NAMALWA (cell line): ENCODE measurements around the gene TIMM22.
"Not testable (repeated sequence)": the region's sequence is repeated elsewhere in the genome, so short reads cannot be mapped to it uniquely, and the experiment has no call there.

Experiments used
- DNase-seq: peaks from one replicate; pipeline ENCODE4 v3.0.0-alpha.2; 2015; ENCODE audit warnings: low spot score

Gene TIMM22

GRCh38 chr17:996554-997344 lies at the start of gene TIMM22:
Gene TIMM22, plus strand, starts transcription at chr17:997129. Its CDS starts 14 bp downstream, at chr17:997143.
- peak; percentile 93 for DNase-seq

DNA sequence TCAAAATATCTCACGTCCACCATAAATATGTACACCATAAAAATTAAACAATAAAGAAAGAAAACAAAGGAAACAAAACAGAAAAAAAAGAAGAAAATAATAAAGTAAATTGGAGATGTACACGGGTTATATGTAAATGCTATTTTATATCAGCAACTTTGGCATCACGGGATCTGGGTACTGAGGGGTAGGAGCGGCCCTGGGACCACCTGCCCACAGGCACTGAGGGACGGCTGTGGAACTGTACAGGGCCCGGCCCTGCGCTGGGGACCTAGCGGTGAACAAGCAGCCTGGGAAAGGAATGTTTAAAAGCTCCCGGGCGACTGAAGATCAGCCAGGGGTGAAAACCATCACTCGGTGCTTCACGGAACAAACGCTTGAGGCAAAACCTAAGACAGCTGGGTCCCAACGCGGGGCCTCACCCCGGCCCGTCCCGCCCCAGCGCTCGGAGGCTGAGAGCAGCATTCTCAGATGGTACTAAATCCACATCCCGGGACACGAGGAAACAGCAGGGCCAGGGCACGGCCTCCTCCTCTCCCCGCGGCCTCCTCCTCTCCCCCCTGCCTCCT lies 48.6 kb upstream of the TIMM22 start:
- DNase-seq, result no peak

DNA sequence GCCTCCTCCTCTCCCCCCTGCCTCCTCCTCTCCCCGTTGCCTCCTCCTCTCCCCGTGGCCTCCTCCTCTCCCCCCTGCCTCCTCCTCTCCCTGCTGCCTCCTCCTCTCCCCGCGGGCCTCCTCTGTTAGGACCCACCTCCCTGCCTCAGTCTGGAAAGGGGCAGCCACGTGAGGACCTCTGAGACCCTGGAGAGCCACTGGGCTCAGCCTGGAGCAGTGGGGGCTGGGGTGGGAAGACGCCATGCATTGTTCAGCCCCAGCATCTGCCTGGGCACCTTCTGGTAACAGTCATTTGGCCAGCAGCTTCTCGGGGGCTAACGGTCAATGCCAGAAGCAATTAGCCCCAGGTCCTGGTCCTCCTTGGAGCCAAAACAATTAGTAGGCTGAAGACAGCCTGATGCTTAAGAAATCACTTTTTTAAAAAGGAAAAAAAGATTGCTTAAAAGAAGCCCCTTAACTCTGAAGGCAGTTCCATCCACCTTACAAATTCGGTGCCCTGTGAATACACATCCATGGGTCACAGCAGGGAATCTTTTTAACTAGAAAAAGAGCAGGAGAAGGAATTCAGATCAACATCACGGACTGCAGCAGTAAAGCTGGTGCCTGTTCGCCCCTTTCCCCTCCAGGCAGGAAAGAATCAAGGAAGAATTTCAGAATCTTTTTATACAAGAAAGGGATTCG lies 47.2 kb upstream of the TIMM22 start:
- DNase-seq, result no peak

DNA sequence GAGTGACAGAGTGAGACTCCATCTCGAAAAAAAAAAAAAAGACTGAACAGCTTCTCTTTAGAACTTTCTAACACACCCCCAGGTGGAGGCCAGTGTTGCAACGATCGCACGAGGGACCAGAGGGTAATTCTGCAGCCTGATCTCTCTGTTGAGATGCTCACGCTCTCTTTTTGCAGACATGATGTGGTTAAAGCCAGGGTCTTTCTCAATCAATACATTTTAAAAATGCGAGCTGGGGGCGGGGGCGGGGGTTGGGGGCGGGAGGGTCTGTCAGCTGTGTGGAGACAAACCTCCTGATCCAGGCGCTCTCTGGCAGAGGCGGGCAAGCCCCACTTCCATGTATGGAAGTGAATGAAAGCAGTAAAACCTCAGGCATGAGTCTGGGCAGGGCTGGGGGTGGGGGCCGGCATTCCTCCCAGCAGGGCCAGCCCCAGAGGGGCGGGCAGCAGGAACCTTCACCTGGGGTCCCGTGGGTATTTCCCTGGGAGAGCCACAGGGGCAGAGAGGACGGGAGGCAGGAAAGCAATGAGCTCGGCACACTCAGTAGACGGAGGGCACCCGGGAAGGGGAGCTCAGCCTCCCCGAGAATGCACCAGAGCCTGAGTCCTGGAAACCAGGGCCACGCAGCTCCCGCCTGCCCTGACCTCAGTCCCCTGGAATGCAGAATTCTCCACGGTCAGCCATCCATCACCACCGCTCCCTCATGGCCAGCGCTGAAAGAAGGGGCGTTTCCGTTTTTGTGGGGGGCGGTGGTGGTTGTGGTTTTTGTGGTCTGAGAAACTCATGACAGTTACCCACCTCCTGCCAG lies 45.4 kb upstream of the TIMM22 start:
- DNase-seq, result no peak

DNA sequence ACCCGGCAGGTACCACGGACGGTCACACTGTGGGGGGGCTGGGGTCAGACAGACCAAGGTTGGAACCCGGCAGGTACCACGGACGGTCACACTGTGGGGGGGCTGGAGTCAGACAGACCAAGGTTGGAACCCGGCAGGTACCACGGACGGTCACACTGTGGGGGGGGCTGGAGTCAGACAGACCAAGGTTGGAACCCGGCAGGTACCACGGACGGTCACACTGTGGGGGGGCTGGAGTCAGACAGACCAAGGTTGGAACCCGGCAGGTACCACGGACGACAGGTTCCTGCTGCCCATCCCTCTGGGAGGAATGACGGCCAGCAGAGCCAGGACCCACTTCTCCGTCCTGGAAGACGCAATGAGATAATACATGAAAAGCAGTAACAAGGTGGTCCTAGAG lies 44.3 kb upstream of the TIMM22 start:
- DNase-seq, result not testable (repeated sequence)

DNA sequence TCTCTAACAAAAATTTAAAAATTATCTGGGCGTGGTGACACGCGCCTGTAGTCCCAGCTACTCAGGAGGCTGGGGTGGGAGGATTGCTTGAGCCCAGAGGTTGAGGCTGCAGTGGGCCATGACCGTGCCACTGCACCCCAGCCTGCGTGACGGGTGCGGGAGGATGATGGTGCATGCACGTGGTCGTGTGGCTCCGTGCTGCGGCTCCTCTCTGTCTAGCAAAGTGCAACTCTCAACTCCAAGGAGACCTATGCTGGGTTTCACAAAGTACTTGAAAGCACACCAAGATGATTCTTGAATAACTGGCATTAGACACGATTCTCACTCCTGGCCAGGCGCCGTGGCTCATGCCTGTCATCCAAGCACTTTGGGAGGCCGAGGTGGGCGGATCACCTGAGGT lies 43.2 kb upstream of the TIMM22 start:
- no peak for DNase-seq

GRCh38 chr17:954431-955164 lies 42.3 kb upstream of the TIMM22 start:
- DNase-seq, result no peak

- no peak for DNase-seq
Measured at GRCh38 chr17:956905-957304, 40.0 kb upstream of the TIMM22 start.

GRCh38 chr17:957856-958421 lies 39.0 kb upstream of the TIMM22 start:
- no peak for DNase-seq

DNA sequence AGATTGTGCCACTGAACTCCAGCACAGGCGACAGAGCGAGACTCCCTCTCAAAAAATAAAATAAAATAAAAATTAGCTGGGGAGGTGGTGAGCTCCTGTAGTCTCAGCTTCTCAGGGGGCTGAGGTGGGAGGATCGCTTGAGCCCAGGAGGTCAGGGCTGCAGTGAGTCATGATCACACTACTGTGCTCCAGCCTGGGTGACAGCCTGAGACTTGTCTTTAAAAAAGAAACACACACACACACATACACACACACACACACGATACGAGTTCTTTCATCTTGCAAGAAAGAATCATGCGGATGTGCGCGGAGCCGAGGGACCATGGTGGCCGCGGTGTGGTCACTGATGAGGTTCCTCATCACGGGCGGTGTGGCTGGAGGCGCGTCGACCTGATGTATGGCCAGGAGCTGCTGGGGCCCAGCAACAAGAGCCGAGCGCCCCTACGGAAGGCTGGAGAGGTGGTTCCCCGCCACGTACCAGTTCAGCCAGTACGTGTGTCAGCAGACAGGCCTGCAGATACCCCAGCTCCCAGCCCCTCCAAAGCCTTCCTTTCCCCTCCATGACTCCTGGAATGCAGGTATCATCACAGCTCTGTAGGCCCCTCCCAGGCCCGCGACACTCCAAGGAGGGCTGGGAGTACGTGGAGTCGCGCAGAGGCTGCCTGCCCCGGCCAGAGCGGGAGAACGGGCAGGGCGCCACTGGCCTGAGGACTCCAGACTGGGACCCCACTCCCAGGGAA lies 38.0 kb upstream of the TIMM22 start:
- DNase-seq, result no peak

GRCh38 chr17:962166-962565 lies 34.8 kb upstream of the TIMM22 start:
- no peak for DNase-seq

- no peak for DNase-seq
Measured at GRCh38 chr17:962670-963069, 34.3 kb upstream of the TIMM22 start.

- no peak for DNase-seq
Measured at GRCh38 chr17:964876-965275, 32.1 kb upstream of the TIMM22 start.

- DNase-seq, result no peak
Measured at GRCh38 chr17:965311-965989, 31.5 kb upstream of the TIMM22 start.

- no peak for DNase-seq
Measured at GRCh38 chr17:967122-967521, 29.8 kb upstream of the TIMM22 start.

- DNase-seq, result no peak
Measured at GRCh38 chr17:968812-969730, 27.9 kb upstream of the TIMM22 start.

DNA sequence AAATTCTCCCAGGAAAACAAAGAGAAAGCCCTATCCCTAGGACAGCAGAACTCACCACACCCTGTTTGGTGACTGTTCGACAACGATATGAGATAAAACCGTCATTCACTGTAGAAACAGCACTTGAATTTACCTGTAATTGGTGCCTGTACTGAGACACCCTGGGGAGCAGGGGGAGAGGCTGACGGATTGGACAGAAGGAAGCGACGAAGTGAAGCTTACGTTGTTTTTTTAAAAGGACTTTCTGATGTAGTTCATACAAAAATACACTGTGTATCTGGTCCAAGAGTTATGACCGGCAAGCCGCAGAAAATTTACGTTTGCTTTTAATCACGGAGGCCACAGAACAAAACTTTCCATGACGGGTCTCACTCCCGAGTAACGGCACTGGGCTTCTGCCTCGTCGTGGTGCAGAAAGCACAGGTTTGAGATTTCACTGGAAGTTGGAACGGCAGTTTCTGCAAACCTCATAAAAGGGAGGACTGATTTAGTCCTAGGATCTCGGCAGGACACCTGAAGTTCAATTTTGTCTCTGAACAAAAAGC lies 27.0 kb upstream of the TIMM22 start:
- DNase-seq, result no peak

DNA sequence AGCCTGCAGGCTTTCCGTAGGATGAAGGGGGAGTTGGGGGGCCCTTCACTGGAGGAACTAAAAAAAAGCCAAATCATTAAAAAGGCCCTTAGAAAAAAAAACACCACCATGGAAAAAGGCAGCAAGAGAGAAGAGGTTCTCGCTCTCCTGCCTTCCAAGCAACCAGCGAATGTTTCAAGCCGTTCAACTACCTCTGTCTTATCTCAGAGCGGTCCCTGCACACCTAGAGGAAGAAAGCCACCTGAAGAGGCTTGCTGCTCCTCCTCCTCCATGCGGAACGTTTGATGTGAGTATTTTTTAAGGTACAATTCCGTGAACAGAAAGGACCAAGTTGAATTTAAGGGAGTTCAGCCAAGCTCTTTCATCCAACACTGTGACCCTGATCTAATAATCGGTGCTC lies 26.6 kb upstream of the TIMM22 start:
- no peak for DNase-seq

- not testable (repeated sequence) for DNase-seq
Measured at GRCh38 chr17:971861-972260, 25.1 kb upstream of the TIMM22 start.
